ENCODE measurements around the gene CALML6. TPM values are rescaled to one million over a fixed set of nuclear protein-coding genes. Genes with fewer than 3 reads are reported as not detected.

The CALML6 gene
- polyA plus RNA-seq, 1 donor from 2014 or later = not detected

DNA sequence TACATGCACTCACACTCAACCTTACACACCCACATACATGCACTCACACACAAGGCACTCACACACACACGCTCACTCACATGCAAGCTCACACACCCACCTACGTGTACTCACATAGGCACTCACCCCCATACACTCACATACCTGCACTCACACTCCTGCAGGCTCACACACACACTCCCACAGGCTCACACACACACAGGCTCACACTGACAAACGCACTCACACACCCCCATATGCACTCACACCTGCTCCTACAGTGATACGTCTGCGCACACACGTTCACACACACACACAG lies 23.2 kb downstream of the CALML6 start (continued):
- TF ChIP-seq EZH2 (IDR thresholded peaks at IDR 0.05; ENCODE audit: borderline replicate concordance, insufficient read depth, low read length, poor library complexity, severe bottlenecking) (no peak), SMC3 (conservative IDR thresholded peaks at IDR 0.05; ENCODE audit: poor library complexity) (no peak)

DNA sequence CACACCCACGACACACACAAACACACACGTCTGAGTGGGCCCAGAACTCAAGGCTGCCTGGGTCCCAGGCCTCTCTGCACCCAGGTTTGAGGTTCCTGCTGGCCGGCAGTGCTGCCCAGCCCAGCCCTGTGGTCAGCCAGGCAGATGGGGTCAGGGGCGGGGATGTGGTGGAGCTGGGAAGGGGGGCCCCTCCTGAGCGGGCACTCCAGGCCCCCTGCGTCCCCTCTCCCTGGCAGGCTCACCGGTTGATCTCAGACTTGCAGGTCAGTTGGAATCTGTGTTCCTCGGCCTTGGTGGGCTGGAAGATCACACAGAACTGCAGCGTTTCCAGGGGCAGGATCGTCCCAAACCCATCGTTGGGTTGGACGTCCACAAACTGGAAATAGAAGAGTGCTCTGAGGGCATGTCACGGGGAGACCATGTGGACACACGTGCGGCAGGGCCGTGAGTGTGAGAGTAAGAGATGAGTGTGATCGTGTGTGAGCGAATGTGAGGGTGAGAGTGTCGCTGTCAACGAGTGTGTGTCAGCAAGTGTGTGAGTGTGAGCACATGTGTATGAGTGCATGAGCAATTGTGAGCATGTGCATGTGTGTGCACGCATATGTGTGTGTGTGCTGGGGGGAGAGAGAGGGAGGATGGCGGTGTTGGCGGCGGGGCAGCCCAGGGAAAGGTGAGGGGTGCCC lies 23.7 kb downstream of the CALML6 start:
- Histone ChIP-seq H4K20me1 (ENCODE audit: insufficient read depth) (no peaks in the 10 kb centered on the region), H3K9me2 (ENCODE audit: insufficient read depth, low read length) (no peaks in the 10 kb centered on the region), H3K4me2 (ENCODE audit: low read length) (no peak overlapping the region), H2AFZ (ENCODE audit: low read depth, low read length) (no peak overlapping the region), H3K9me3 (ENCODE audit: low read length) (no peaks in the 10 kb centered on the region), H3K27ac (ENCODE audit: low read length) (no peak overlapping the region), H3K36me3 (ENCODE audit: insufficient read depth, low read length) (no peaks in the 10 kb centered on the region), H3K79me2 (replicated peaks; ENCODE audit: insufficient read depth, low read length) (no peaks in the 10 kb centered on the region), H3F3A (ENCODE audit: insufficient read depth, low read length, poor library complexity, severe bottlenecking) (no peaks in the 10 kb centered on the region), H3K4me3 (ENCODE audit: low read length) (no peak overlapping the region), H3K9ac (ENCODE audit: low read length) (no peak overlapping the region), H3K27me3 (ENCODE audit: insufficient read depth, low read depth, low read length) (no peaks in the 10 kb centered on the region)
- TF ChIP-seq TAF1 (IDR thresholded peaks at IDR 0.05; ENCODE audit: low read depth) (no peak), EP300 (conservative IDR thresholded peaks at IDR 0.05; ENCODE audit: poor library complexity, severe bottlenecking) (no peak), EZH2 (IDR thresholded peaks at IDR 0.05; ENCODE audit: borderline replicate concordance, insufficient read depth, low read length, poor library complexity, severe bottlenecking) (no peak), RAD21 (conservative IDR thresholded peaks at IDR 0.05) (no peak), MXI1 (conservative IDR thresholded peaks at IDR 0.05; ENCODE audit: poor library complexity, severe bottlenecking) (no peak), POLR2AphosphoS5 (IDR thresholded peaks at IDR 0.05) (no peak), SMC3 (conservative IDR thresholded peaks at IDR 0.05; ENCODE audit: poor library complexity) (no peak)
- TF ChIP-seq, protein P1, sequence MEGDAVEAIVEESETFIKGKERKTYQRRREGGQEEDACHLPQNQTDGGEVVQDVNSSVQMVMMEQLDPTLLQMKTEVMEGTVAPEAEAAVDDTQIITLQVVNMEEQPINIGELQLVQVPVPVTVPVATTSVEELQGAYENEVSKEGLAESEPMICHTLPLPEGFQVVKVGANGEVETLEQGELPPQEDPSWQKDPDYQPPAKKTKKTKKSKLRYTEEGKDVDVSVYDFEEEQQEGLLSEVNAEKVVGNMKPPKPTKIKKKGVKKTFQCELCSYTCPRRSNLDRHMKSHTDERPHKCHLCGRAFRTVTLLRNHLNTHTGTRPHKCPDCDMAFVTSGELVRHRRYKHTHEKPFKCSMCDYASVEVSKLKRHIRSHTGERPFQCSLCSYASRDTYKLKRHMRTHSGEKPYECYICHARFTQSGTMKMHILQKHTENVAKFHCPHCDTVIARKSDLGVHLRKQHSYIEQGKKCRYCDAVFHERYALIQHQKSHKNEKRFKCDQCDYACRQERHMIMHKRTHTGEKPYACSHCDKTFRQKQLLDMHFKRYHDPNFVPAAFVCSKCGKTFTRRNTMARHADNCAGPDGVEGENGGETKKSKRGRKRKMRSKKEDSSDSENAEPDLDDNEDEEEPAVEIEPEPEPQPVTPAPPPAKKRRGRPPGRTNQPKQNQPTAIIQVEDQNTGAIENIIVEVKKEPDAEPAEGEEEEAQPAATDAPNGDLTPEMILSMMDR (IDR thresholded peaks at IDR 0.05; ENCODE audit: poor library complexity, severe bottlenecking) = no peak
- TF ChIP-seq, protein P2, sequence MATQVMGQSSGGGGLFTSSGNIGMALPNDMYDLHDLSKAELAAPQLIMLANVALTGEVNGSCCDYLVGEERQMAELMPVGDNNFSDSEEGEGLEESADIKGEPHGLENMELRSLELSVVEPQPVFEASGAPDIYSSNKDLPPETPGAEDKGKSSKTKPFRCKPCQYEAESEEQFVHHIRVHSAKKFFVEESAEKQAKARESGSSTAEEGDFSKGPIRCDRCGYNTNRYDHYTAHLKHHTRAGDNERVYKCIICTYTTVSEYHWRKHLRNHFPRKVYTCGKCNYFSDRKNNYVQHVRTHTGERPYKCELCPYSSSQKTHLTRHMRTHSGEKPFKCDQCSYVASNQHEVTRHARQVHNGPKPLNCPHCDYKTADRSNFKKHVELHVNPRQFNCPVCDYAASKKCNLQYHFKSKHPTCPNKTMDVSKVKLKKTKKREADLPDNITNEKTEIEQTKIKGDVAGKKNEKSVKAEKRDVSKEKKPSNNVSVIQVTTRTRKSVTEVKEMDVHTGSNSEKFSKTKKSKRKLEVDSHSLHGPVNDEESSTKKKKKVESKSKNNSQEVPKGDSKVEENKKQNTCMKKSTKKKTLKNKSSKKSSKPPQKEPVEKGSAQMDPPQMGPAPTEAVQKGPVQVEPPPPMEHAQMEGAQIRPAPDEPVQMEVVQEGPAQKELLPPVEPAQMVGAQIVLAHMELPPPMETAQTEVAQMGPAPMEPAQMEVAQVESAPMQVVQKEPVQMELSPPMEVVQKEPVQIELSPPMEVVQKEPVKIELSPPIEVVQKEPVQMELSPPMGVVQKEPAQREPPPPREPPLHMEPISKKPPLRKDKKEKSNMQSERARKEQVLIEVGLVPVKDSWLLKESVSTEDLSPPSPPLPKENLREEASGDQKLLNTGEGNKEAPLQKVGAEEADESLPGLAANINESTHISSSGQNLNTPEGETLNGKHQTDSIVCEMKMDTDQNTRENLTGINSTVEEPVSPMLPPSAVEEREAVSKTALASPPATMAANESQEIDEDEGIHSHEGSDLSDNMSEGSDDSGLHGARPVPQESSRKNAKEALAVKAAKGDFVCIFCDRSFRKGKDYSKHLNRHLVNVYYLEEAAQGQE (IDR thresholded peaks at IDR 0.05; ENCODE audit: borderline replicate concordance) = no peak

- H3K9ac ChIP-seq (ENCODE audit: low read length) = no peak overlapping the region
- no peaks in the 10 kb centered on the region for H3K9me2 ChIP-seq (ENCODE audit: insufficient read depth, low read length)
- no peaks in the 10 kb centered on the region for H4K20me1 ChIP-seq (ENCODE audit: insufficient read depth)
- no peak overlapping the region for H3K4me2 ChIP-seq (ENCODE audit: low read length)
- no peak overlapping the region for H3K4me3 ChIP-seq (ENCODE audit: low read length)
- no peaks in the 10 kb centered on the region for H3K36me3 ChIP-seq (ENCODE audit: insufficient read depth, low read length)
- no peaks in the 10 kb centered on the region for H3K27me3 ChIP-seq (ENCODE audit: insufficient read depth, low read depth, low read length)
- H3K27ac ChIP-seq (ENCODE audit: low read length) = no peak overlapping the region
- no peaks in the 10 kb centered on the region for H3K79me2 ChIP-seq (replicated peaks; ENCODE audit: insufficient read depth, low read length)
- H3F3A ChIP-seq (ENCODE audit: insufficient read depth, low read length, poor library complexity, severe bottlenecking) = no peaks in the 10 kb centered on the region
- H2AFZ ChIP-seq (ENCODE audit: low read depth, low read length) = no peak overlapping the region
- TF ChIP-seq RAD21 (conservative IDR thresholded peaks at IDR 0.05) = no peak
- TF ChIP-seq, protein P1 (IDR thresholded peaks at IDR 0.05; ENCODE audit: poor library complexity, severe bottlenecking) = no peak
- no peak for TF ChIP-seq EZH2 (IDR thresholded peaks at IDR 0.05; ENCODE audit: borderline replicate concordance, insufficient read depth, low read length, poor library complexity, severe bottlenecking)
- H3K9me3 ChIP-seq (ENCODE audit: low read length) = no peaks in the 10 kb centered on the region
These were observed 24.4 kb downstream of the CALML6 start for GRCh38 chr1:1939296-1940122.
